Measurements from ENCODE around the gene PPM1H.

GRCh38 chr12:62801796-62802195, 133.2 kb downstream of the PPM1H start:
- TF ChIP-seq CTCF (IDR thresholded peaks at IDR 0.05) (no peak), POLR2A (IDR thresholded peaks at IDR 0.05) (no peak)
